Kidney tubule cell (primary cell): ENCODE results near the gene FOXJ1.
"Not testable (repeated sequence)": the region's sequence is repeated elsewhere in the genome, so short reads cannot be mapped to it uniquely, and the experiment has no call there.

Experiments used
- DNase-seq: peaks from one replicate; pipeline ENCODE4 v3.0.0-alpha.2; 2018; ENCODE audit warnings: low spot score

The FOXJ1 gene

GRCh38 chr17:76141212-76142038 lies at the start of gene FOXJ1:
Gene FOXJ1, minus strand, starts transcription at chr17:76141245. Its CDS starts 850 bp downstream, at chr17:76140395.
- peak; percentile 89 for DNase-seq

DNA sequence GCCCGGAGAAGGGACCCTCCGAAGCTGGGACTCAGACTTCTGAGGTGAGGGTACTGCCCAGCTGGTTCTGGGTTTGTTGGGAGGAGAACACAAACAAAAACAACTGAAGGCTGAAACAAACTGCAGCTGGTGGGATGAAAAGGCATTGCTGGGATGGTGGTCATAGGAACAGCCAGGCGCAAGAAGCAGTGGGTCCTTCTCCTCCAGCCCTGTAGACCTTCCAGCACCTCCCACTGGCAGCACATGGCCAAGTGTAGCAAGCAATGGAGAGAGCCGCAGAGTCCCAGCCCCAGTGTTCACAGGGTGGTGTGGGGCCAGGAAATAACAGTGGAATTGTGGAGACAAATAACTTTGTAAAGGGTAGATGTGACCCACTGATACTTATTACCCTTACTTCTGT lies 48.7 kb upstream of the FOXJ1 start:
- DNase-seq: no peak

DNA sequence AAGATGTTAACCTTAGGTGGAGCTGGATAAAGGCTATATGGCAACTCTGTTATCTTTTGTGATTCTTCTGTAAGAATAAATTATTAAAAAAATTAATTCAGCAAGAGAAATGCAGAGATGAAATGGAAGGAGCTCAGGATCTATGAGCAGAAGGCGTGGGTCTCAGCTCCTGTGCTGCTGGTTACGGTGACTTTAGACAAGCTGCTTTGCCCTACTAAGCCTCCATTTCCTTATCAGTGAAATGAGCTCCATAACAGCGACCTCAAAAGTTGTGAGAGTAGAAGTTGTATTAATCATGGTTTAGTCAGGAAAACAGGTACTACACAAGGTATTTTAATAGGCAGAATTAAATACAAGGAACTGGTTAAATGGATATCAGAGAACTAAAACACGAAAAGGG lies 48.2 kb upstream of the FOXJ1 start:
- no peak for DNase-seq

DNA sequence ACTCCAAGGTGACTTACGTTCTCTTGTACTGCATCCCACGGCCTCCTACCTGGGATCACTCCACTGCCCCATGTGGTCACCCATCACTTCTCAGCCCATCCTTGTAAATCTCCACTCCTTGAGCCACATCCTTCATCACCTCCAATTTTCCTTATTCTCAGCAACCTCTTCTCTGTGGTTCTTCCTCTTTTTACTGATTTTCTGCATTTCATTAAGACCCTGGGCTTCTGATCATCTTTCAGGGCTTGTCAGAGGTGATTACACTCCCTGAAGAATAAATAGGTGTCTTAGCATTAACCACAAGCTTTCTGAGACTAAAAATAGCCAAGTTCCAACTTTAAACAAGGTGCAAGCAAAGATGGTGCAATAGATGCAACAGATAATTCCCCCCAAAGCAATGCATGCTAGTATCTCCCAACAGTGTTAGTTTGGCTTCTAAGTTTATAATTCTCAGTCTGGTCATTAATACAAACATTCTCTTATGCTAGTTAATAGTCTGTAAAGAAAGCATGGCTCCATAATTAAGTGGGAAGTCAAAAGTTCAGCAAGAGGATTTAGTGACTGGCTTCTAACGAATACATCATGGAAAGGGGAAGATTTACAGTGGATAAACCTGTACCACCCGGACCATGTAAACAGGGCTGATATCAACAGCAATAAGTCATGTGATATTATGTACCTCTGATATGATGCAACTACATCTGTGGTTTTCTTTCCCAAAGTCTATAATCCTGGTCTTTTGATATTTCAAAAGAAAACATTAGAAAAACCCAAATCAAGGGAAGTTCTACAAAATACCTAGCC lies 47.4 kb upstream of the FOXJ1 start:
- DNase-seq: no peak

GRCh38 chr17:76186774-76187173 lies 45.7 kb upstream of the FOXJ1 start:
- DNase-seq: not testable (repeated sequence)

GRCh38 chr17:76184290-76184689 lies 43.2 kb upstream of the FOXJ1 start:
- no peak for DNase-seq

DNA sequence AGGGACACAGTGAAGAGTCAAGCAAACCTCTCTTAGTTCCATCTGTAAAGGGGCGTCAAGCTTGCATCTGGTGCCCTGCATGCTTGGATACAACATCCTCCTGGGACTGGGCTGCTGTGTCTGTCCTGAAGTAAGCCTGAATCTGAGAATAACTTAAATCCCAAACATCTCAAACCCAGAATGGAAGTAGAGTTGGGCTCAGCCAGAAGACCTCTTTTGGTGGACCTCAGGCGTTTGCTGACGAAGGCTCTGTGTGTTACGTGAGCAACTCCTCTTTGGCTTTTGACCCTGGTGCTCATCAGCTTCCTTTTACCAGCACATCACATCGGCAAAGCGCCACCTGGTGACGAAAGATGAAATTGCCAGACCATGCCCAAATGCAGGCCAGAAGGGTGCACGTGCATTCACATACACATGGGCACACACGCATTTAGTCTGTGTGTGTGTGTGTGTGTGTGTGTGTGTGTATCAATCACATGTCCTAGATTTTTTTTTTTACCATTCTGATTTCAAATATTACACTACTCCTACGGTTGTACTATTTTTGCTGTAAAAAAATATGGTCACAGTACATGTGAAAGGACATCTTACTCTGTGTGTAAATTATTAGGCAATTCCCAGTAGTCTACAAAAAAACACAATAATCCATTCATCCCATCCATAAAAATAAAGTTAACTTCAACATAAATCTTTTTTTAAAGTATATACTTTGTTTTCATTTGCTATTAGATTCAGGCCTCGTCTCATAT lies 41.1 kb upstream of the FOXJ1 start:
- DNase-seq: peak; percentile 88

DNA sequence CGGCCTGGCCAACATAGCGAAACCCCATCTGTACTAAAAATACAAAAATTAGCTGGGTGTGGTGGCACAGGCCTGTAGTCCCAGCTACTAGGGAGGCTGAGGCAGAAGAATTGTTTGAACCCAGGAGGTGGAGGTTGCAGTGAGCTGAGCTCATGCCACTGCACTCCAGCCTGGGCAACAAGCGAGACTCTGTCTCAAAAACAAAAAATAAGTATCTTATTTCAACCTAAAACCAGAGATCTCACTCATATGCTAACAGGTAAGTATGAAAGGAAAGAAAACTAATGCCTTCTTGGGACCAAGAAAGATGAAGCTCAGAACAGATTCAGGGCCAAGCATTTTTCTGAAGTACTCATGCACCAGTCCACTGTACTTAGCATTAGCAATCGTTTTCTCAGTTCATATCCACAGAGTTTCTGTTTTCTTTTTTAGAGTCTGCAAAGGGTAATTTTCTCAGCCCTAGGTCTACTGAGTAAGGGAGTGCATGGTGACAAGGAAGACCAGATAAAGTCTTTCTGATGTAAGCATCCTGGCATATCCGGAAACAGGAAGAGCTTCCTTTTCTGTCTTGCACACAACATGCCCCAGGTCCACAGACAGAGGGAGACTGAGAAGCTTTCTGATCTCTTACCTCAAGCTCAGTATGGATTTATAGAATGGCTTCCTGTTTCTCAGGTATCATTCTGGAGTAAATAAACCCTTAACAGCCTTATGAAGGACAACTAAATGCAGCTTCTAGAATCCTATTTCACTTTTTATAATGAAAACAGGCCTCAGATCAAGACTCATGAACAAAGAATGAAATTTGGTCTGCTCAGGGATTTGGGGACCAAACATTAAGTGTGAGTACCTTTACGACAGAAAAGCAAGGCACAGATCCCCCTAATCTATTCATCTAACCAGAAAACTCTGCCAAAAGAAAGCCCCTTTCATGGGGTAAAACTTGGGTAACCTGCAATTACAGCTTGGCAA lies 38.7 kb upstream of the FOXJ1 start:
- DNase-seq: peak; percentile 18

DNA sequence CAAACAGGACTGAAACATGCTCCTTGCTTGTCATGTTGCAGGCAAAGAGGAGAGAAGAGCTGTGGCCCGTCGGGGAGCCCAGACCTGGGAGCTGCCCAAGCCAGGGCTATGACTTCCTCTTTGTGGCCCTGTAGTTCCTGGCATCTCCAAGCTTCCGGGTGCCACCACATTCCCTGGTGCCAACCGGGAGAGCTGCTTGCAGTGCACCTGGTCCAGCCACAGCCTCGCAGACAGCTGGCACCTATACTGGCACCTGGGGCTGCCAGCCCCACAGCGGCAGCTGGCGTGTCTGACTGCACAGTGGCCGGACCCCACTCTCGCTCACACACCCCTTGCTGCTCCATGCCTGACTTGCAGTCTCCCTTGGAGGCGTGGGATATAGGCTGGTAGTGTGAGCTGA lies 37.1 kb upstream of the FOXJ1 start:
- DNase-seq: no peak

- DNase-seq: no peak
These were observed 35.9 kb upstream of the FOXJ1 start for GRCh38 chr17:76176701-76177574.

GRCh38 chr17:76174037-76174436 lies 33.0 kb upstream of the FOXJ1 start:
- no peak for DNase-seq

GRCh38 chr17:76173474-76173873 lies 32.4 kb upstream of the FOXJ1 start:
- DNase-seq: no peak

- no peak for DNase-seq
These were observed 30.7 kb upstream of the FOXJ1 start for GRCh38 chr17:76171706-76172105.

DNA sequence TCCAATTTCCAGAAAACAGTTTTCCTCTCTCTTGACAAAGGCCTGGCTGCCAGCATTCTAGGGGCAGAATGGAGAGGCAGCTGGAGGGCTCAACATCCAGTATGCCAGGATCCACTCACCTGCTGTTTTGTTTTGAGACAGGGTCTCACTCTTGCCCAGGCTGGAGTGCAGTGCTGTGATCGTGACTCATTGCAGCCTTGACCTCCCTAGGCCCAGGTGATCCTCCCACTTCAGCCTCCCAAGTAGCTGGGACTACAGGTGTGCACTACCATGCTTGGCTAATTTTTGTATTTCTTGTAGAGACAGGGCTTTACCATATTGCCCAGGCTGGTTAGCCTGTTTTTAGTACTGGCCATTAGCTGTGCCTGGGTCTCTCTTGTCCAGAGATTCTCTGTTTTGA lies 29.1 kb upstream of the FOXJ1 start:
- no peak for DNase-seq

- DNase-seq: no peak
These were observed 25.9 kb upstream of the FOXJ1 start for GRCh38 chr17:76166906-76167305.

GRCh38 chr17:76166168-76166567 lies 25.1 kb upstream of the FOXJ1 start:
- no peak for DNase-seq

- no peak for DNase-seq
These were observed 23.3 kb upstream of the FOXJ1 start for GRCh38 chr17:76164331-76164730.

- no peak for DNase-seq
These were observed 22.9 kb upstream of the FOXJ1 start for GRCh38 chr17:76163919-76164318.

DNA sequence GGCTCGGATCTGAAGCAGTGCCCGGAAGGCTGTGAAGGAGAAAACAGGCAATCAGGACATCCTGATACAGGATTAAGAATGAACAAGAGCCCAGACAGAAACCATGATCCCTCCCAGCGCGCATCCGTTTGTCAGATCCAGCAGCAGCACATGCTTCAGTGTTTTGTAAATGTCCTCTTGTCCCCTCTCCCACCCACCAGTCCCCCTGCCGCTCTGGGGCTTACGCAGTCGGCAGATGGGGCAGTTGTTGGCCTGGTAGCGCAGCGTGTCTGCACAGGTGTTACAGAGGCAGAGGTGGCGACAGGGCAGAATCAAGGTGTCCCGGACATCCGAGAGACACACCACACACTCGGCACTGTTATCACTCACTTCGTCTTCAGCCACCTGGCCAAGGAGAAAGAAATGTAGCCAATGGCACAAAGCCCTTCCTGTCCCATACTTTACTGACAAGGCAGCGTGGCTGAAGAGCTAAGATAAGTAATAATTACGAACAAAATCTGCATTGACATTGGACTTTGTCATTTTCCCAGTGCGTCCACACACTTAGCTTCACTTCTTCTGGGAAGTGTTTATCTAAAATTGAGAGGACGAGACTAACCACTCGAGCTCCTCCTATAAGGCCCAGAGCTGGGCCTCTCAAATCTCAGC lies 20.7 kb upstream of the FOXJ1 start:
- DNase-seq: no peak
